ENCODE data around the gene TICRR. TPM values are rescaled to one million over a fixed set of nuclear protein-coding genes. Genes with fewer than 3 reads are reported as not detected.

The TICRR gene
- total RNA-seq, 2 experiments from 2014 or later, result 28.8 to 29.8 TPM

DNA sequence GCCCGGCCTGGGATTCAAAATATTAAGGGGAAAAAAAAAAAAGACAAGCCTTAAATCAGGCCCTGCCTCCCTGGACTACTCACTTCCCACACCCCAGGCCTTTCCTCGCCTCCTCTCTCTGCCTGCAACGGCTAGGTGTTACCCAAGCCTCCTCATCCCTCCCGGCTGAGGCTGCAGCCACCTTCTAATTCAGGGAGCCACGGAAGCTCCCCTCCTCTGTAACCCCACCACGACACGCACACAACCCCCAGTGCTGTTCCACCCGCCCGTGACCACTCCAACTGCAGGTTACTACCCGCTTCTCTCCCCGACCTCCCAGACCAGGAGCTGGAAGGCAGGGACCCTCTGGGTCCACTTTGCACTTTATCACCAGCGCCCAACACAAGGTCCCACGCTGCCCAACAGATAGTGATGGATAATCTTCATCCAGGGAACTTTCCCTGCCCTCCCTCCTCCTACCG is 79.1 kb downstream of the TICRR start:
- POLR2A ChIA-PET, result no interaction called here
- Mint-ChIP-seq H3K27me3 (peaks cover 41% of the 10 kb centered on the region), H3K36me3 (ENCODE audit: low read depth) (peaks cover 2% of the 10 kb centered on the region), H3K9me3 (no peaks in the 10 kb centered on the region), H3K27ac (no peak overlapping the region), H3K4me1 (peaks cover 14% of the 10 kb centered on the region), H3K4me3 (peak overlapping the region; percentile 53)
- DNase-seq, result no peak
- CTCF ChIA-PET, result no interaction called here

DNA sequence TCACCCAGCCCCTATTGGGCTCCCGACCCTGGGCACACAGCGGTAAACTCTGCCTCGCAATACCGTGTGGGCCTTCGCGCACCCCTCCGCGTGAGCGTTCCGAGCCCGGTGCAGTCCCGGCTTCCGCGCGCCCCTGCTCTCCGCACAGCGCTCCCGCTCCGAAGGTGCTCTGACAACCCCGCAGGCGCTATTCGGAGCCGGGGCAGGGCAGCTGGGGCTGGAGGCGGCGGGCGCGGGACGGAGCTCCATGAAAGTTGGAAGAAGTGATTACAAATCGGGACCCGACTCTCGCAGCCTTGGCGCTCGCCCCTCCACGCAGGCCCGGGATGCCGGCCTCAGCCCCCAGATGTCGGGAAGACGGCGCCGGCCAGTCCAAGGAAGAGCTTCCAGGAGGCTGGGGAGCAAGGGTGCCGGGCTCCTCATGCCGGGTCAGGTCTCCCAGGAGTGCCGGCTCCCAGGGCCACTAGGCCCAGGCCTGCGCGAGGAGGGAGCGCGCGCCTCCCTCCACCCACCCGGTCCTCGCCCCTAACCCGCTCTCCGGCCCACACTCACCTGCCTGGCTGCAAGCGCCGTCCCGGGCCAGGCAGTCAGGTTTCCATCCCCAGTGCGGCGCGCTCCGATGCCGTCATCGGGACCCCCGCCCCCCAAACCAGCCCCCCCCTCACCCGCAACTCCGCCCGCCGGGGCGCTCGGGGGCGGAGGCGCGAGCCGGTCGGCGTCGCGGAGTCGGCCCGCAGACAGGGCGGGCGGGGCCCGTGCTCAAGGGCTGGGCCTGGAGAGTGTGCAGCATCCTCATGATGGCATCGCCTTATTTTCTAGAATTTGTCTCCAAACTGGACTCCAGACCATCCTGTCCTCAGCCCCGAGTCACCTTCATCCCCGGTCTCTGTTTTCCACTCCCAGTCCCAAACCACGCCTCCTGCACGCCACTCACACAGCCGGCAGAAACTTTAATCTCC is 79.9 kb downstream of the TICRR start, which contains the start of gene KIF7:
Gene KIF7 (minus strand): TSS at position 621 of the 959 bp plus-strand sequence. CDS start 2,537 bp downstream, outside the sequence.
- H3K27me3 Mint-ChIP-seq, result peaks cover 48% of the 10 kb centered on the region
- peaks cover 14% of the 10 kb centered on the region for H3K4me1 Mint-ChIP-seq
- DNase-seq, result no peak
- H3K4me3 Mint-ChIP-seq, result peak within 1 kb of the TSS; percentile 57
- POLR2A ChIA-PET, result no interaction called here
- CTCF ChIA-PET, result no interaction called here
- peaks cover 2% of the 10 kb centered on the region for H3K36me3 Mint-ChIP-seq (ENCODE audit: low read depth)
- H3K27ac Mint-ChIP-seq, result peak within 1 kb of the TSS; percentile 47
- H3K9me3 Mint-ChIP-seq, result no peaks in the 10 kb centered on the region

DNA sequence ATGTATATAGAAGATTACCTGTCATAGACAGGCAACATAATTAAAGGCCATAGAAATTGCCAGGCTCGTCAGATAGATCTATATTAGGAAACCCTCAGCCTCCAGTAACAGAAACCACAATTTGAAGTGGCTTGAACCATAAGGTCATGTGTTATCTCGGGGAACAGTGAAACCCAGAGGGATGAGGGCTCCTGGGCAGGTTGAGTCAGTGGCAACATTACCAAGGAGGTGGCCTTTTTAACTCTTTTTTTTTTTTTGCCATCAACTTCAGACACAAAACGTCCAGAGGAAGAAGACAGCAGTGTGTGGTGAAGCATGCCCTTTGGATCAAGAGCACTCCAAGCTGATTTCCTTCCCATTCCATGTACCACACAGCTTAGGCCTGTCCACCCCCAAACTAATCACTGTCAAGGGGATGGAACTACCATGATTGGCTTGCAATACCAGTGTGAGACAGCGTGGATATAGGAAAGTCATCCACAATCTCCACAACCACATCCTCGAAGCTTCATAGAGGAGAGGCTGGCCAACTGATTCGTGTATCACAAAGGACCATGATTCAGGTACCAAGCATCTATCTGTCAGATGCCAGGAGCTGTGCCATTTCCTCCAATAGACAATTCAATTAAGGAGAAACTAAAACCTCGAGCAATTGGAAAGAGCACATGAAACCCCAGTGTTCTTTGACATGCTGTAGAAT is 81.0 kb downstream of the TICRR start:
- peaks cover 57% of the 10 kb centered on the region for H3K27me3 Mint-ChIP-seq
- no peak for DNase-seq
- no peak overlapping the region for H3K27ac Mint-ChIP-seq
- H3K9me3 Mint-ChIP-seq, result no peaks in the 10 kb centered on the region
- H3K4me3 Mint-ChIP-seq, result peak overlapping the region; percentile 57
- CTCF ChIA-PET, result no interaction called here
- H3K36me3 Mint-ChIP-seq (ENCODE audit: low read depth), result peaks cover 2% of the 10 kb centered on the region
- POLR2A ChIA-PET, result no interaction called here
- H3K4me1 Mint-ChIP-seq, result peaks cover 14% of the 10 kb centered on the region

DNA sequence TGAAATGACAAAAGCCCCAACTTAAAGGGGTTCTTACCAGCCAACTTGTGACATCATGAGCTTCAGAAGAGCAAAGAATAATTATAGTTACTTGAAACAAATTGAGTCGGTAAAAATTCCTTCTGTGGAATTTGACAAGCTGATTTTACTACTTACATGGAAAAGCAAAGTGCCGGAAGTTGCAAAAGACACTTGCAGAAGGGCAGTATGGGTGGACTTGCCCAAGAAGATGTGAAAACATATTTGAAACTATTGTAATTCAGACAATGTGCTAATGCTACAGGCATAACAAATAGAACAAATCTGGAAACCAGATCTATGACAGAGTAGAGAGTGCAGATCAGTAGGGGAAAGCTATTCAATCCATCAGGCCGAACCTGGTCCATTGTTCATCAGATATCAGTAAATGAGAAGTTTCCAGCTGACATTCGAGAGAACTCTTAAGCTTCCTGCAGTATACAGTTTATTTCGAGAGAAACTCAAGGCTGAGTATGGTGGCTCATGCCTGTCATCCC is 82.5 kb downstream of the TICRR start:
- ChIA-PET POLR2A (no interaction called here), CTCF (interaction anchor here (1.2 kb wide), 1 partner anchor 135 kb away, joined by 3 read pairs; no protein-coding TSS in a partner anchor)
- H3K36me3 Mint-ChIP-seq (ENCODE audit: low read depth), result peaks cover 2% of the 10 kb centered on the region
- no peak for DNase-seq
- H3K4me3 Mint-ChIP-seq, result no peak overlapping the region
- no peak overlapping the region for H3K27ac Mint-ChIP-seq
- no peaks in the 10 kb centered on the region for H3K9me3 Mint-ChIP-seq
- peaks cover 14% of the 10 kb centered on the region for H3K4me1 Mint-ChIP-seq
- H3K27me3 Mint-ChIP-seq, result peaks cover 57% of the 10 kb centered on the region

DNA sequence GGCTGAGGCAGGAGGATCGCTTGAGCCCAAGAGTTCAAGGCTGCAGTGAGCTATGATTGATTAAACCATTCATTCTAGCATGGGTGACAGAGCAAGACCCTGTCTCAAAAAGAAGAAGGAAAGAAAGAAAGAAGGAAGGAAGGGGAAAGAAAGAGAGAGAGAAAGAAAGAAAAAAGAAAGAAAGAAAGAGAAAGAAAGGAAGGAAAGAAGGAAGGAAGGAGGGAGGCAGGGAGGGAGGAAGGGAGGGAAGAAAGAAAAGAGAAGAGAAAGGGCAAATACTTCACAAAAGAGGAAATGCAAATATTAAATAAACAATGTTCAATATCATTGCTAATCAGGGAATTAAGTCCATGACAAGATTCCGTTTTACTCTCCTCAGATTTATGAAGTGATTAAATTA is 84.0 kb downstream of the TICRR start:
- CTCF ChIA-PET, result interaction anchor here (0.6 kb wide), 1 partner anchor 86 kb away, joined by 3 read pairs; no protein-coding TSS in a partner anchor

DNA sequence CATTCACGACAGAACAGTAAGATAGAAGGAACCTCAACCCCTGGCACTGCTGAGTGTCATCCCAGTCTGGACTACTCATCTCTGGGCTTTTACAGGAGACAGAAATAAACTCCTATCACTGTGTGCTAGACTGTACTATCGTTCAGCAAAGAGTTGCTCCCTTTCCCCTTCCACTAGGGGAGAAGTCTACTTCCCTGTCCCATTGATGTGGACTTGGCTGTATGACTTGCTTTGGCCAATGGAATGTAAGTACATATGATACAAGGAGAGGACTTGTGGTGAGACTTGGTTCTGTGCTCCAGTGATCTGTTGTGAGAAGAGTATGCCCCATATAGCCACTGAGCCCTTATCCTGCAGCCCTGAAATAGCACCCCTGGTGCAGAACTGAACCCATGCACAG is 85.3 kb downstream of the TICRR start:
- Mint-ChIP-seq H3K27ac (no peak overlapping the region), H3K27me3 (peaks cover 55% of the 10 kb centered on the region), H3K4me3 (no peak overlapping the region), H3K36me3 (ENCODE audit: low read depth) (peaks cover 1% of the 10 kb centered on the region), H3K4me1 (peaks cover 11% of the 10 kb centered on the region), H3K9me3 (no peaks in the 10 kb centered on the region)
- POLR2A ChIA-PET, result no interaction called here
- CTCF ChIA-PET, result interaction anchor here (0.7 to 1.3 kb wide), 2 partner anchors 12 to 20 kb away, joined by 3 read pairs; no protein-coding TSS in a partner anchor
- no peak for DNase-seq

More for the DNA sequence above, 84.0 kb downstream of the TICRR start:
- no peaks in the 10 kb centered on the region for H3K9me3 Mint-ChIP-seq
- H3K27me3 Mint-ChIP-seq, result peaks cover 53% of the 10 kb centered on the region
- DNase-seq, result no peak
- peaks cover 2% of the 10 kb centered on the region for H3K36me3 Mint-ChIP-seq (ENCODE audit: low read depth)
- H3K4me1 Mint-ChIP-seq, result peaks cover 13% of the 10 kb centered on the region
- no peak overlapping the region for H3K4me3 Mint-ChIP-seq
- H3K27ac Mint-ChIP-seq, result no peak overlapping the region
- POLR2A ChIA-PET, result no interaction called here

DNA sequence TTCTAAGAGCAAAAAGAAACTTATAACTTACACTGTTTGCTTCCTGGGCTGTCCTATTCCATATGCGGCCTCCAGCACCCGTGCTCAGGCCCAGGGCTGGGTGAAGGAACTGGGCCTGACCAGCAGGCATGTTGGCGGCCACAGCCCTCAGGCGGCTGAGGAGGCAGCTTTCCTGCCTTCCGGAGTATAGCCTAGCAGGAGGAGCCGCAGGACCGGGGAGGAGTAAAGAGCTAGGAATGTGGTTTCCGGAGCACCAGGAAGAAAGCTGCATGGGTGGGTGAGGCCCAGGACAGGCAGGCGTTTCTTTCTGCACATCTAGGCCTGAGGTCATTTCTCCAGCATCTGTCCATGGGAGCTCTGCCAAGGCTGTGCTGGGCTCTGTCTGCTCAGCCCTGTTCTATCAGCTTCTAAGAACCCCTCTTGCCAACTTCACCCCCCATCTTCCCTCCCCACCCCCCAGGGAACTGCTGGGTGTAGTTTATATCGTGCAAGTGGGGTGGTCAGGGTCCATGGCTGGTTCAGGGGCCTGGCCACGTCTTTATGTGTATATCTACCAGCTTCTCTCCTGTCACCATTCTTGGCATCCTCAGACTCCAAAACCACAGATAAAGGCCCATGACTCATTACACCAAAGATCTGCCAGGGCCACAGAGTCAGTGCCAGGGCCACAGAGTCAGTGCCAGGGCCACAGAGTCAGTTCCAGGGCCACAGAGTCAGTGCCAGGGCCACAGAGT is 87.8 kb downstream of the TICRR start:
- Mint-ChIP-seq H3K36me3 (ENCODE audit: low read depth) (no peaks in the 10 kb centered on the region), H3K4me1 (peaks cover 5% of the 10 kb centered on the region), H3K27me3 (peaks cover 36% of the 10 kb centered on the region), H3K4me3 (no peak overlapping the region), H3K9me3 (no peaks in the 10 kb centered on the region), H3K27ac (no peak overlapping the region)
- ChIA-PET POLR2A (no interaction called here), CTCF (interaction anchor here (1.6 kb wide), 1 partner anchor 8 kb away, joined by 4 read pairs; no protein-coding TSS in a partner anchor)
- no peak for DNase-seq

DNA sequence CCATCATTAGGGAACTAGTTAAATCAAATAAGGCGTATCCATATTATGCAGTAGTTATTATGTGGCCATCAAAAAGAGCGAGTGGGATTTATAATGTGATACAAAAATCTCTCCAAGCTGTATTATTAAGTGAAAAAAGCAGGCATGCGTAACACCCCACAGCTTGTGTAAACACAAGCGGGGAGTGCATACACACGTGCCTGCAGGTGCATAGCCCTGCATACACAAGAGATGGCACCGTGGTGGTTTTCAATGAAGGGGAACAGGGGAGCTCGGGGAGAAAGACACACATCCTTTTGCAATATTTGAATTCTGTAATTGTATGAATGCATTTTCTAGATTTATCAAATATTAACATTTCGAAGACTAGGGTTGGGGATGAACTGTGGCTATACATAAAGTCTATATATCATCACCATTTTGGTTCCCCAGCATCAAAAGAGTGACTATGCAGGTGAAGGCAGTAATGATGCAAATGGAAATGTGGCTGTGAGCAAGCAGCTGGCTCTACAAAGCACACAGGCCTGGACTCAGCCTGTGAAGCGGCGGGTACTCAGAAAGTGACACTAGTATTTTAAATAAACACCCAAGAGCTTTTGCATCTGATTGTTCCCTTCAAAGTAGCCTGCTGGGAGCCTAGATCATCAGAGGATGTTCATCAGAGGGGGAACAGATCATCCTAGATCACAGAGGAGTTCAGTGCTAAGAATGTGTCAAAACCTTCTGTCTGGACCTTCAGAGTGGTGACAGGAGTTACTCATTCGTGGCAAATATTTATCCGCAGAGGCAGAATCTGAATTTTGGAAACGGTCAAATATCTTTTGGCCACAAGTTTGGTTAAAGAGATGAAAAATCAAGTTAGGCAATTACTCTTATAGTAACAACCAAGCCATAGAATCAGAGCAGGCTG is 89.4 kb downstream of the TICRR start:
- peaks cover 5% of the 10 kb centered on the region for H3K4me1 Mint-ChIP-seq
- no peaks in the 10 kb centered on the region for H3K36me3 Mint-ChIP-seq (ENCODE audit: low read depth)
- ChIA-PET CTCF (no interaction called here), POLR2A (interaction anchor here (0.7 kb wide), 1 partner anchor 19 kb away, joined by 3 read pairs; no protein-coding TSS in a partner anchor)
- no peak overlapping the region for H3K27ac Mint-ChIP-seq
- H3K9me3 Mint-ChIP-seq, result no peaks in the 10 kb centered on the region
- peaks cover 26% of the 10 kb centered on the region for H3K27me3 Mint-ChIP-seq
- no peak for DNase-seq
- peak overlapping the region; percentile 28 for H3K4me3 Mint-ChIP-seq

DNA sequence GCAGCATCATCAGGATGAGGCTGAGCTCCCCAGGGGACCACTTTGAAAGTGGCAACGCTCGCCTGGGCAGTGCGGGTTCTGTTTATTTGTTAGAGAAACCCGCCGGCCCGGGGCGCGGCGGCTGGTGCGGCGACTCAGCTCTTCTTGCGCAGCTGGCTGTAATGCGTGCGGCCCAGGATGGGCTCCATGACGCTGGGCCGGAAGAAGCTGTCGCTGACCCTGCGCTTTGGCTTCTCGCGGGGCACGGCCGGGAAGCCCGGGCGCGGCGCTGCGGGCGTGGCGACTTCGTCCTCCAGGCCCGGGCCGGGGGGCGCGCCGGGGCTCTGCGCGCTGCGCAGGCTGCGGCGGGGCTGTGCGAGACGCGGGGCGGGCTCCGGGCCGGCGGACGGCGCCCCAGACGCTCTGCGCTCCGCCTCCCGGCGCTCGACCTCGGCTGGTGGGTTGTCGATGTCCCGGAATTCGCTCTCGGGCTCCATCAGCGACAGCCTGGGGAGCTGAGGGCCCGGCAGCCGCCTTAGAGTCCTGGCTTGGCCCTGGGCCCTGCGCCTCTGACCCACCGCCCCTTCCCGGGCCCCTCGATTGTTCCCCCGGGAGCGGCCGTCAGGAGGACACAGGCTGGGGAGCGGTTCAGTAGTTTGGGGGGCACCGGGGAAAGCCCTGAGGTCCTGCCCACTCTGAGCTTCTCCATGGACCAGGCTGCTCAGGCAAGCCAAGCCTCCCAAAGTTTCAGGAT is 90.3 kb downstream of the TICRR start:
- Mint-ChIP-seq H3K9me3 (no peaks in the 10 kb centered on the region), H3K27me3 (peaks cover 18% of the 10 kb centered on the region), H3K4me1 (peaks cover 5% of the 10 kb centered on the region), H3K4me3 (no peak overlapping the region), H3K36me3 (ENCODE audit: low read depth) (no peaks in the 10 kb centered on the region), H3K27ac (no peak overlapping the region)
- DNase-seq, result no peak
- CTCF ChIA-PET, result no interaction called here
- POLR2A ChIA-PET, result interaction anchor here (0.7 kb wide), 1 partner anchor 20 kb away, joined by 3 read pairs; no protein-coding TSS in a partner anchor

DNA sequence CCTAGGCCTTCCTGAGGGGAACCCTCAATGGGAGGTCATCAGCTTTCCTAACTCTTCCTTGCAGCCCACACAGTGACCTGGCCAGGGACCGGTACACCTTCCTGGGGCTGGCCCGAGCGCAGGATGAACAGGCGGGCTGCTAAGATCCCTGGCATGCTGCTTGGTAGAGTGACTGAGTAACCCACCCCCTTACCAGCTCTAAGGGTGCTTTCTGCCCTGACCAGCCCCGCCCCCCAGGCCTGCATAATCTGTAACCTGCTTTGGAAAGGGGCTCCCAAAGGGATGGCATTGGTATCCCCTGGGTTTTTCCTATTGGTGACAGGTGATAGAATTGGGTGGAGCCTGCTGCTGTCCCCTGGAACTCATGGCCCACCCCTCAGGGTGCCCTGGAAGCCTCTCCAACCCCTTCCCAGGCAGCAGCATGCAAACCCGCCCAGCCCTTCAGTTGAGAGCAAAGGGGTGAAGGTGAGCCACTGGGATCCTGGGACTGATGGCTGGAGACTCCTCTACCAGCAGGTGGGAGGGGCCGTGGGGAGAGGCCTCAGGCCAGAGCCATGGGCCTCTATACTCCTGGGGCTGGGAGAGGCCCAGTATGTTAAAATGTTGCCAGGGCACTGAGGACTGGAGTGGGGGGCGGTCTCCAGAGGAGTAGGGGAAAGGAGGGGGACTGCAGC is 91.1 kb downstream of the TICRR start:
- Mint-ChIP-seq H3K36me3 (ENCODE audit: low read depth) (no peaks in the 10 kb centered on the region), H3K9me3 (no peaks in the 10 kb centered on the region), H3K4me1 (peaks cover 5% of the 10 kb centered on the region), H3K27me3 (peaks cover 15% of the 10 kb centered on the region), H3K4me3 (no peak overlapping the region), H3K27ac (no peak overlapping the region)
- ChIA-PET POLR2A (no interaction called here), CTCF (no interaction called here)
- no peak for DNase-seq
